WTC11 (cell line): ENCODE measurements around the gene IFNK. TPM values are rescaled to one million over a fixed set of nuclear protein-coding genes. Genes with fewer than 3 reads are reported as not detected.

Source experiments
- ATAC-seq: fragments of 200-7000 bp; cut with Tn5 transposase; 2 replicates; pipeline ENCODE4 v1.10.0; 2021; ENCODE audit warnings: mild to moderate bottlenecking, moderate library complexity
- CTCF ChIA-PET: fragments of 300-600 bp; sonication (Branson Sonifier 250); formaldehyde crosslinking; loops from one replicate; lab custom pipeline; 2021; ENCODE audit warnings: antibody characterized with exemption; lab: Charles Lee
- POLR2A ChIA-PET: fragments of 350-600 bp; sonication (Branson Sonifier 250); formaldehyde crosslinking; loops from one replicate; lab custom pipeline; 2021; ENCODE audit warnings: antibody characterized with exemption; lab: Charles Lee
- DNase-seq: peaks from one replicate; pipeline ENCODE4 v3.0.0; 2021; ENCODE audit warnings: low spot score
- H3K27ac Mint-ChIP-seq: 2 replicates; pipeline ENCODE4 v1.8.0; 2021; ENCODE audit warnings: mixed read lengths
- H3K27me3 Mint-ChIP-seq: 2 replicates; pipeline ENCODE4 v1.8.0; 2021; ENCODE audit warnings: low read depth, mild to moderate bottlenecking, moderate library complexity, mixed read lengths
- H3K36me3 Mint-ChIP-seq: 2 replicates; pipeline ENCODE4 v1.8.0; 2021; ENCODE audit warnings: mixed read lengths
- H3K4me1 Mint-ChIP-seq: 2 replicates; pipeline ENCODE4 v1.8.0; 2022; ENCODE audit warnings: mixed read lengths
- H3K4me3 Mint-ChIP-seq: 2 replicates; pipeline ENCODE4 v1.8.0; 2021; ENCODE audit warnings: mild to moderate bottlenecking, moderate library complexity, mixed read lengths
- H3K9me3 Mint-ChIP-seq: 2 replicates; pipeline ENCODE4 v1.8.0; 2021; ENCODE audit warnings: mixed read lengths
- ATF1 ChIP-seq: sonication (generic); formaldehyde crosslinking; IDR thresholded peaks from 2 replicates; pipeline ENCODE4 v1.8.1; 2023; ENCODE audit warnings: mild to moderate bottlenecking, moderate library complexity, missing genetic modification reagents
- CREB1 ChIP-seq: sonication (generic); formaldehyde crosslinking; IDR thresholded peaks from 2 replicates; pipeline ENCODE4 v1.8.0; 2023; ENCODE audit warnings: mild to moderate bottlenecking, missing genetic modification reagents
- CREM ChIP-seq: sonication (generic); formaldehyde crosslinking; IDR thresholded peaks from 2 replicates; pipeline ENCODE4 v1.8.1; 2022; ENCODE audit warnings: mild to moderate bottlenecking, missing genetic modification reagents, moderate library complexity
- EMX1 ChIP-seq: fragments of 250-450 bp; sonication (Bioruptor Pico); IDR thresholded peaks from 2 replicates; pipeline ENCODE4 v1.8.0; 2021; ENCODE audit warnings: mild to moderate bottlenecking
- ETV6 ChIP-seq: sonication (generic); formaldehyde crosslinking; IDR thresholded peaks from 2 replicates; pipeline ENCODE4 v1.8.1; 2022; ENCODE audit warnings: mild to moderate bottlenecking, missing genetic modification reagents
- FOXP1 ChIP-seq: sonication (generic); formaldehyde crosslinking; IDR thresholded peaks from 2 replicates; pipeline ENCODE4 v1.8.0; 2022; ENCODE audit warnings: missing genetic modification reagents, mild to moderate bottlenecking, moderate library complexity, borderline replicate concordance
- GABPB1 ChIP-seq: sonication (generic); formaldehyde crosslinking; IDR thresholded peaks from 2 replicates; pipeline ENCODE4 v1.8.1; 2023; ENCODE audit warnings: mild to moderate bottlenecking, missing genetic modification reagents
- HMGA2 ChIP-seq: fragments of 250-450 bp; sonication (Bioruptor Pico); IDR thresholded peaks from 2 replicates; pipeline ENCODE4 v1.4.0; 2021; ENCODE audit warnings: mild to moderate bottlenecking, moderate library complexity
- MXD4 ChIP-seq: fragments of 250-450 bp; sonication (Bioruptor Pico); IDR thresholded peaks from 2 replicates; pipeline ENCODE4 v1.8.0; 2021; ENCODE audit warnings: mild to moderate bottlenecking, moderate library complexity, borderline replicate concordance
- MYBL2 ChIP-seq: sonication (generic); formaldehyde crosslinking; IDR thresholded peaks from 2 replicates; pipeline ENCODE4 v1.8.1; 2023; ENCODE audit warnings: mild to moderate bottlenecking, moderate library complexity, missing genetic modification reagents
- NFYB ChIP-seq: sonication (generic); formaldehyde crosslinking; conservative IDR thresholded peaks from 2 replicates; pipeline ENCODE4 v1.8.0; 2022; ENCODE audit warnings: low read depth, missing genetic modification reagents
- SMAD3 ChIP-seq: sonication (generic); formaldehyde crosslinking; IDR thresholded peaks from 2 replicates; pipeline ENCODE4 v1.8.0; 2022; ENCODE audit warnings: missing genetic modification reagents, mild to moderate bottlenecking, borderline replicate concordance
- ZNF121 ChIP-seq: sonication (generic); formaldehyde crosslinking; IDR thresholded peaks from 2 replicates; pipeline ENCODE4 v1.8.0; 2023; ENCODE audit warnings: missing genetic modification reagents
- ZNF138 ChIP-seq: sonication (generic); formaldehyde crosslinking; conservative IDR thresholded peaks from 2 replicates; pipeline ENCODE4 v1.8.1; 2022; ENCODE audit warnings: mild to moderate bottlenecking, moderate library complexity, missing genetic modification reagents
- ZNF396 ChIP-seq: fragments of 250-450 bp; sonication (Bioruptor Pico); IDR thresholded peaks from 2 replicates; pipeline ENCODE4 v1.8.0; 2021; ENCODE audit warnings: mild to moderate bottlenecking, moderate library complexity, borderline replicate concordance
- total RNA-seq: library from RNA; stranded (reverse); gene quantifications from 3 replicates; pipeline ENCODE4 v1.2.3, GENCODE V29; 2021
- TF ChIP-seq, protein P1 (sequence below): fragments of 250-450 bp; sonication (Bioruptor Pico); conservative IDR thresholded peaks from 2 replicates; pipeline ENCODE4 v1.9.0; 2021; ENCODE audit warnings: mild to moderate bottlenecking
- TF ChIP-seq, protein P2 (sequence below): fragments of 200-600 bp; IDR thresholded peaks from 2 replicates; pipeline ENCODE4 v1.8.0; 2022; ENCODE audit warnings: antibody characterized with exemption
- TF ChIP-seq, protein P3 (sequence below): sonication (generic); formaldehyde crosslinking; IDR thresholded peaks from 2 replicates; pipeline ENCODE4 v1.8.1; 2023; ENCODE audit warnings: mild to moderate bottlenecking, missing genetic modification reagents
- TF ChIP-seq, protein P4 (sequence below): fragments of 250-450 bp; sonication (Bioruptor Pico); IDR thresholded peaks from 2 replicates; pipeline ENCODE4 v1.8.0; 2021; ENCODE audit warnings: mild to moderate bottlenecking
- TF ChIP-seq, protein P5 (sequence below): fragments of 250-450 bp; sonication (Bioruptor Pico); IDR thresholded peaks from 2 replicates; pipeline ENCODE4 v1.9.0; 2021; ENCODE audit warnings: mild to moderate bottlenecking
- TF ChIP-seq, protein P6 (sequence below): sonication (generic); formaldehyde crosslinking; IDR thresholded peaks from 2 replicates; pipeline ENCODE4 v1.8.0; 2022; ENCODE audit warnings: mild to moderate bottlenecking, missing genetic modification reagents
- TF ChIP-seq, protein P7 (sequence below): sonication (generic); formaldehyde crosslinking; IDR thresholded peaks from 2 replicates; pipeline ENCODE4 v1.8.0; 2022; ENCODE audit warnings: mild to moderate bottlenecking, missing genetic modification reagents

The IFNK gene
- total RNA-seq, 1 experiment from 2014 or later: not detected

DNA sequence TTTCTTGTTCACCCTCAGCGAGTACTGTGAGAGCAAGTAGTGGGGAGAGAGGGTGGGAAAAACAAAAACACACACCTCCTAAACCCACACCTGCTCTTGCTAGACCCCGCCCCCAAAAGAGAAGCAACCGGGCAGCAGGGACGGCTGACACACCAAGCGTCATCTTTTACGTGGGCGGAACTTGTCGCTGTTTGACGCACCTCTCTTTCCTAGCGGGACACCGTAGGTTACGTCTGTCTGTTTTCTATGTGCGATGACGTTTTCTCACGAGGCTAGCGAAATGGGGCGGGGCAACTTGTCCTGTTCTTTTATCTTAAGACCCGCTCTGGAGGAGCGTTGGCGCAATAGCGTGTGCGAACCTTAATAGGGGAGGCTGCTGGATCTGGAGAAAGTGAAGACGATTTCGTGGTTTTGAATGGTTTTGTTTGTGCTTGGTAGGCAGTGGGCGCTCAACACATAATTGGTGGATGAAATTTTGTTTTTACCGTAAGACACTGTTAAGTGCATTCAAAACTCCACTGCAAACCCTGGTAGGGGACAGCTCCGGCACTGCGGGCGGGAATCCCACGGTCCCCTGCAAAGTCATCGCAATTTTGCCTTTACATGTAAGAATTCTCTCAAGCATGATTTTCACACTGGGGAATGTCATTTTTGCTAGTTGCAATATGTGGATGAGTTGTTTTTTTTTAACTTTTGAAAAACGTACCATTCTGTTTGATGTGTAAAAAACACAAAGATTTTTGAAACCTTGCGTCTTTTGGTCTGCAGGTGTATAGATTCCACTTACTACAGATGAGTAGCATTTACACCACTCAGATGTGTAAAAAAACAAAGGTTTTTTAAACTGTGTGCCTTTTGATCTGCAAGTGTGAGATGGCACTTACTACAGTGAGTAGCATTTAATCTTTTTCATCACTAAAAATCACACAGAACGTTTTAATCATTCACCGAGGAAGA, 49.8 kb downstream of the IFNK start:
- CTCF ChIA-PET: interaction anchor here (0.6 to 1.0 kb wide), 2 partner anchors 30 to 33 kb away, joined by 3 read pairs; no protein-coding TSS in a partner anchor
- H3K27ac Mint-ChIP-seq: peak overlapping the region; percentile 100
- POLR2A ChIA-PET: interaction anchor here (0.6 kb wide), 3 partner anchors 11 to 264 kb away, joined by 3 to 4 read pairs (median 3); no protein-coding TSS in a partner anchor
- TF ChIP-seq ZNF396 (CRISPR knock-in tag) (no peak), GABPB1 (CRISPR knock-in tag) (no peak), CREB1 (CRISPR knock-in tag) (no peak), ZNF121 (no peak), CREM (CRISPR knock-in tag) (peak; percentile 90; the same call in 1 of the 2 replicates), ATF1 (CRISPR knock-in tag) (no peak), ZNF138 (no peak), EMX1 (CRISPR knock-in tag) (no peak), MXD4 (CRISPR knock-in tag) (no peak), FOXP1 (CRISPR knock-in tag) (no peak), MYBL2 (CRISPR knock-in tag) (0 out of 2 replicates have a peak, but pooled peaks have one; percentile 74), NFYB (CRISPR knock-in tag) (no peak), SMAD3 (CRISPR knock-in tag) (no peak), ETV6 (CRISPR knock-in tag) (no peak), HMGA2 (CRISPR knock-in tag) (no peak)
- TF ChIP-seq, protein P1, sequence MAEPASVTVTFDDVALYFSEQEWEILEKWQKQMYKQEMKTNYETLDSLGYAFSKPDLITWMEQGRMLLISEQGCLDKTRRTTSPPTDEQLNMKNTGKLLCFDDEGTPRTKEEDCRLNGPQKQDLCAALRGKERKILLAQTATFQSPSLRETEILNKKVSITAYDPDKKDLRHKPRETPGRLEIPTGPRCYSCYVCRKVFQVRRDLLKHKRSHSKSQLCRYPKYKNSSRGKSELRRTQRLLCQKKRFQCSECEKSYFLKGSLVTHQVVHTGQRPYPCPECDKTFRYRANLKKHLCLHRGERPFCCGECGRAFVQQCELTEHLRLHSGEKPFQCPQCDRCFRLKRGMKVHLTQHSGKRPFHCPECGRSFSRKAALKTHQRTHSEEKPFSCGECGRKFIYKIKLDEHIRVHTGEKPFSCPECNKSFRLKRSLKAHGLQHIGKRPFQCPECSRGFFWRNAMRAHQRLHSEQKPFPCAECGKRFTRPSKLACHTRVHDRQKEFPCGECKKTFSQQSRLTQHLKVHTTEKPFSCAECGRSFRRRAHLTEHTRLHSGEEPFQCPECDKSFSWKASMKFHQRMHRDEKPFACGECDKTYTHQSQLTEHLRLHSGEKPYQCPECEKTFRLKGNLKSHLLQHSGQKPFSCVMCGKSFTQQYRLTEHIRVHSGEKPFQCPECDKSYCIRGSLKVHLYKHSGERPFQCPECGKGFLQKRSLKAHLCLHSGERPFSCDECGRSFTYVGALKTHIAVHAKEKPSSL (CRISPR knock-in tag): no peak
- TF ChIP-seq, protein P2, sequence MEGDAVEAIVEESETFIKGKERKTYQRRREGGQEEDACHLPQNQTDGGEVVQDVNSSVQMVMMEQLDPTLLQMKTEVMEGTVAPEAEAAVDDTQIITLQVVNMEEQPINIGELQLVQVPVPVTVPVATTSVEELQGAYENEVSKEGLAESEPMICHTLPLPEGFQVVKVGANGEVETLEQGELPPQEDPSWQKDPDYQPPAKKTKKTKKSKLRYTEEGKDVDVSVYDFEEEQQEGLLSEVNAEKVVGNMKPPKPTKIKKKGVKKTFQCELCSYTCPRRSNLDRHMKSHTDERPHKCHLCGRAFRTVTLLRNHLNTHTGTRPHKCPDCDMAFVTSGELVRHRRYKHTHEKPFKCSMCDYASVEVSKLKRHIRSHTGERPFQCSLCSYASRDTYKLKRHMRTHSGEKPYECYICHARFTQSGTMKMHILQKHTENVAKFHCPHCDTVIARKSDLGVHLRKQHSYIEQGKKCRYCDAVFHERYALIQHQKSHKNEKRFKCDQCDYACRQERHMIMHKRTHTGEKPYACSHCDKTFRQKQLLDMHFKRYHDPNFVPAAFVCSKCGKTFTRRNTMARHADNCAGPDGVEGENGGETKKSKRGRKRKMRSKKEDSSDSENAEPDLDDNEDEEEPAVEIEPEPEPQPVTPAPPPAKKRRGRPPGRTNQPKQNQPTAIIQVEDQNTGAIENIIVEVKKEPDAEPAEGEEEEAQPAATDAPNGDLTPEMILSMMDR: no peak
- TF ChIP-seq, protein P3, sequence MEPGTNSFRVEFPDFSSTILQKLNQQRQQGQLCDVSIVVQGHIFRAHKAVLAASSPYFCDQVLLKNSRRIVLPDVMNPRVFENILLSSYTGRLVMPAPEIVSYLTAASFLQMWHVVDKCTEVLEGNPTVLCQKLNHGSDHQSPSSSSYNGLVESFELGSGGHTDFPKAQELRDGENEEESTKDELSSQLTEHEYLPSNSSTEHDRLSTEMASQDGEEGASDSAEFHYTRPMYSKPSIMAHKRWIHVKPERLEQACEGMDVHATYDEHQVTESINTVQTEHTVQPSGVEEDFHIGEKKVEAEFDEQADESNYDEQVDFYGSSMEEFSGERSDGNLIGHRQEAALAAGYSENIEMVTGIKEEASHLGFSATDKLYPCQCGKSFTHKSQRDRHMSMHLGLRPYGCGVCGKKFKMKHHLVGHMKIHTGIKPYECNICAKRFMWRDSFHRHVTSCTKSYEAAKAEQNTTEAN (CRISPR knock-in tag): no peak
- TF ChIP-seq, protein P4, sequence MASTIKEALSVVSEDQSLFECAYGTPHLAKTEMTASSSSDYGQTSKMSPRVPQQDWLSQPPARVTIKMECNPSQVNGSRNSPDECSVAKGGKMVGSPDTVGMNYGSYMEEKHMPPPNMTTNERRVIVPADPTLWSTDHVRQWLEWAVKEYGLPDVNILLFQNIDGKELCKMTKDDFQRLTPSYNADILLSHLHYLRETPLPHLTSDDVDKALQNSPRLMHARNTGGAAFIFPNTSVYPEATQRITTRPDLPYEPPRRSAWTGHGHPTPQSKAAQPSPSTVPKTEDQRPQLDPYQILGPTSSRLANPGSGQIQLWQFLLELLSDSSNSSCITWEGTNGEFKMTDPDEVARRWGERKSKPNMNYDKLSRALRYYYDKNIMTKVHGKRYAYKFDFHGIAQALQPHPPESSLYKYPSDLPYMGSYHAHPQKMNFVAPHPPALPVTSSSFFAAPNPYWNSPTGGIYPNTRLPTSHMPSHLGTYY (CRISPR knock-in tag): no peak
- TF ChIP-seq, protein P5, sequence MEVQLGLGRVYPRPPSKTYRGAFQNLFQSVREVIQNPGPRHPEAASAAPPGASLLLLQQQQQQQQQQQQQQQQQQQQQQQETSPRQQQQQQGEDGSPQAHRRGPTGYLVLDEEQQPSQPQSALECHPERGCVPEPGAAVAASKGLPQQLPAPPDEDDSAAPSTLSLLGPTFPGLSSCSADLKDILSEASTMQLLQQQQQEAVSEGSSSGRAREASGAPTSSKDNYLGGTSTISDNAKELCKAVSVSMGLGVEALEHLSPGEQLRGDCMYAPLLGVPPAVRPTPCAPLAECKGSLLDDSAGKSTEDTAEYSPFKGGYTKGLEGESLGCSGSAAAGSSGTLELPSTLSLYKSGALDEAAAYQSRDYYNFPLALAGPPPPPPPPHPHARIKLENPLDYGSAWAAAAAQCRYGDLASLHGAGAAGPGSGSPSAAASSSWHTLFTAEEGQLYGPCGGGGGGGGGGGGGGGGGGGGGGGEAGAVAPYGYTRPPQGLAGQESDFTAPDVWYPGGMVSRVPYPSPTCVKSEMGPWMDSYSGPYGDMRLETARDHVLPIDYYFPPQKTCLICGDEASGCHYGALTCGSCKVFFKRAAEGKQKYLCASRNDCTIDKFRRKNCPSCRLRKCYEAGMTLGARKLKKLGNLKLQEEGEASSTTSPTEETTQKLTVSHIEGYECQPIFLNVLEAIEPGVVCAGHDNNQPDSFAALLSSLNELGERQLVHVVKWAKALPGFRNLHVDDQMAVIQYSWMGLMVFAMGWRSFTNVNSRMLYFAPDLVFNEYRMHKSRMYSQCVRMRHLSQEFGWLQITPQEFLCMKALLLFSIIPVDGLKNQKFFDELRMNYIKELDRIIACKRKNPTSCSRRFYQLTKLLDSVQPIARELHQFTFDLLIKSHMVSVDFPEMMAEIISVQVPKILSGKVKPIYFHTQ: no peak
- TF ChIP-seq, protein P6, sequence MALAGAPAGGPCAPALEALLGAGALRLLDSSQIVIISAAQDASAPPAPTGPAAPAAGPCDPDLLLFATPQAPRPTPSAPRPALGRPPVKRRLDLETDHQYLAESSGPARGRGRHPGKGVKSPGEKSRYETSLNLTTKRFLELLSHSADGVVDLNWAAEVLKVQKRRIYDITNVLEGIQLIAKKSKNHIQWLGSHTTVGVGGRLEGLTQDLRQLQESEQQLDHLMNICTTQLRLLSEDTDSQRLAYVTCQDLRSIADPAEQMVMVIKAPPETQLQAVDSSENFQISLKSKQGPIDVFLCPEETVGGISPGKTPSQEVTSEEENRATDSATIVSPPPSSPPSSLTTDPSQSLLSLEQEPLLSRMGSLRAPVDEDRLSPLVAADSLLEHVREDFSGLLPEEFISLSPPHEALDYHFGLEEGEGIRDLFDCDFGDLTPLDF (CRISPR knock-in tag): no peak
- TF ChIP-seq, protein P7, sequence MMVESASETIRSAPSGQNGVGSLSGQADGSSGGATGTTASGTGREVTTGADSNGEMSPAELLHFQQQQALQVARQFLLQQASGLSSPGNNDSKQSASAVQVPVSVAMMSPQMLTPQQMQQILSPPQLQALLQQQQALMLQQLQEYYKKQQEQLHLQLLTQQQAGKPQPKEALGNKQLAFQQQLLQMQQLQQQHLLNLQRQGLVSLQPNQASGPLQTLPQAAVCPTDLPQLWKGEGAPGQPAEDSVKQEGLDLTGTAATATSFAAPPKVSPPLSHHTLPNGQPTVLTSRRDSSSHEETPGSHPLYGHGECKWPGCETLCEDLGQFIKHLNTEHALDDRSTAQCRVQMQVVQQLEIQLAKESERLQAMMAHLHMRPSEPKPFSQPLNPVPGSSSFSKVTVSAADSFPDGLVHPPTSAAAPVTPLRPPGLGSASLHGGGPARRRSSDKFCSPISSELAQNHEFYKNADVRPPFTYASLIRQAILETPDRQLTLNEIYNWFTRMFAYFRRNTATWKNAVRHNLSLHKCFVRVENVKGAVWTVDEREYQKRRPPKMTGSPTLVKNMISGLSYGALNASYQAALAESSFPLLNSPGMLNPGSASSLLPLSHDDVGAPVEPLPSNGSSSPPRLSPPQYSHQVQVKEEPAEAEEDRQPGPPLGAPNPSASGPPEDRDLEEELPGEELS (CRISPR knock-in tag): no peak

More for the DNA sequence above, 49.8 kb downstream of the IFNK start:
- Mint-ChIP-seq H3K4me3 (peak overlapping the region; percentile 95), H3K9me3 (peaks cover 15% of the 10 kb centered on the region), H3K36me3 (peaks cover 15% of the 10 kb centered on the region), H3K27me3 (peaks cover 21% of the 10 kb centered on the region), H3K4me1 (peaks cover 27% of the 10 kb centered on the region)
- ATAC-seq: peak; percentile 88
- peak; percentile 92 for DNase-seq
